Inflammatory macrophage (primary cell): ENCODE measurements around the gene NBAS.

Source experiments
- DNase-seq, 2 donors: peaks; one replicate each; pipeline ENCODE4 v3.0.0-alpha.2; 2020 to 2022

The NBAS gene

GRCh38 chr2:15588329-15588919, 27.3 kb upstream of the NBAS start:
- DNase-seq: peak; percentile 17 to 49

- peak; percentile 42 to 51 for DNase-seq
These were observed 23.8 kb upstream of the NBAS start for GRCh38 chr2:15584767-15585469.

- no peak for DNase-seq
These were observed 23.2 kb upstream of the NBAS start for GRCh38 chr2:15584316-15584715.

- DNase-seq: no peak
These were observed 22.7 kb upstream of the NBAS start for GRCh38 chr2:15583826-15584225.

- DNase-seq: no peak
These were observed 21.7 kb upstream of the NBAS start for GRCh38 chr2:15582710-15583357.

GRCh38 chr2:15580451-15580850, 19.3 kb upstream of the NBAS start:
- DNase-seq: no peak

- no peak for DNase-seq
These were observed 18.5 kb upstream of the NBAS start for GRCh38 chr2:15579641-15580040.

GRCh38 chr2:15577071-15577735, 16.1 kb upstream of the NBAS start:
- DNase-seq: peak; percentile 69 to 83

GRCh38 chr2:15571729-15572128, 10.6 kb upstream of the NBAS start:
- DNase-seq: no peak

- no peak for DNase-seq
These were observed 9.0 kb upstream of the NBAS start for GRCh38 chr2:15570104-15570503.

GRCh38 chr2:15568874-15569273, 7.7 kb upstream of the NBAS start:
- DNase-seq: no peak

GRCh38 chr2:15566912-15567311, 5.8 kb upstream of the NBAS start:
- DNase-seq: no peak

GRCh38 chr2:15565994-15566671, 5.0 kb upstream of the NBAS start:
- DNase-seq: no peak

GRCh38 chr2:15565392-15565791, 4.3 kb upstream of the NBAS start:
- no peak for DNase-seq

GRCh38 chr2:15563227-15564100, 2.3 kb upstream of the NBAS start:
- DNase-seq: no peak

GRCh38 chr2:15562354-15563031, 1.4 kb upstream of the NBAS start:
- no peak for DNase-seq

GRCh38 chr2:15561574-15562344, 625 bp upstream of the NBAS start:
- peak in 1 of 2 donors; percentile 20 for DNase-seq

GRCh38 chr2:15560140-15560987, 770 bp downstream of the NBAS start:
- DNase-seq: peak in 1 of 2 donors; percentile 7

GRCh38 chr2:15559379-15560139, 1.6 kb downstream of the NBAS start:
- no peak for DNase-seq
